GM19467 (cell line): ENCODE data around the gene IL11.

Experiments
- ATAC-seq: cut with Tn5 transposase; IDR thresholded peaks from one replicate; pipeline ENCODE4 v1.9.1; 2021; ENCODE audit warnings: mild to moderate bottlenecking, moderate library complexity; ENCODE audit not compliant: unreplicated experiment

Gene IL11

GRCh38 chr19:55373993-55374757 is 3.9 kb upstream of the IL11 start:
- ATAC-seq = no peak

GRCh38 chr19:55373306-55373992 is 3.2 kb upstream of the IL11 start:
- ATAC-seq = no peak

DNA sequence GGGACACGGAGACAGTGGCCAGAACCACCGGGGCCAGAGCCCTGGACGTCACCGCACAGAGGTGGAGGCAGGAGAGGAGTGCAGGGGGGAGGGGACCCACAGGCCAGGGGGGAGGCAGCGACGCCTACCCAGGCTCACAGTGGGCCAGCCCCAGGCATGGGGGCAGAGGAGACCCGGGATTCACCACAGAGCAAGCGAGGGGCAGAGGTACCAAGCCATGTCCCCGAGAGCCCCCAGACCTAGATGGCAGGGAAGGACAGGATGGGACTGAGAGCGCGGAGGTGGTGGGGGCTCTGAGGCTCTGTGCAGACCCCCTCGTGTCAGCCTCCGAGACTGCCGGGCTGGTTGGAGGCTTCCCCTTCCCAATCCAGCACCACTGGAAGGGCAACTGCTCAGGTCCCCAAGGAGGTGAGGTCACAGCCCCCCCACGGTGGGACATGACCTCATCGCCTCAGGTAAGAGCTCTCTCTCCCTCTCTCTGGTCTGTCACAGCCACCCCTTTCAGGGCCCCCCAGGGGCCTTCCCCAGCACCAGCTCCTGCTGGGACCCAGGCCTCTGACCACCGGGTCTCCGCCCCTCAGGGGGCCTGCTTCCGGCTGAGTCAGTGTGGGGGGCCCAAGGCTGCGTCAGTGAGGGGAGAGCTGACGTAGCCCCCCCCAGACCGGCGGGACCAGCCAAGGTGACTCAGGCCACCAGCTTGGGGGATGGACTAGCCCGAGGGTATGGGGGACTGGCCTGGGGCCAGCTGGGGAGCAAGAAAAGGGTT is 2.2 kb upstream of the IL11 start:
- no peak for ATAC-seq

DNA sequence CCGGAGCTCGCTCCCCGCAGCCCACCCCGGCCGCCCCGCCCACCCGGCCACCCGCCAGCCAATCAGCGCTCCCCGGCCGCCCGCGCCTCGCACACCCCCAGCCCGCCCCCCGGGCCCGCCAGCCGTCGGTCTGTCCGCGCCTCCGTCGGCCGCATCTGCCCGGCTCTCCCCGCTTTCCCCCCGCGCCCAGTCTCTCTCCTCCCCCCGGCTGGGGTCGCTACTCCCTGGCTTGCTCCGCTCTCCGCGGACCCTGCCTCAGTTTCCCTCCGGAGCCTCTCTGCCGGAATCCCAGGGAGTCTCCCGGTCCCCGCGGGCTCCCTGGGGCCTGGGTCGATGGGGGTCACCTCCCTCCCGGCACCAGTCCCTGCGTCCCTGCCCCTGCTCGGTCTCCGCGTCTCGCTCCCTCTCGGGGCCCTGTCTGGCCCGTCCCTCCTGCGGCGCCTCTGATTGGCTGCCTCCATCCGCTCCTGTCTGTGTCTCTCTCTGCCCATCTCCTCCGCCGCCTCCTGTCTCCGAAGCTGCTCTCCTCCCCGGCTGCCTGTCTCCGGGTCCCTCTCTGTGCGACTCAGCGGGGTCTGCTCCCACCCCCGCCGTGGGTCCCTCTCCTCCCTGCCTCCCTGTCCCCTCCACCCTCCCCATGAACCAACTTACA is 484 bp downstream of the IL11 start:
- ATAC-seq = no peak

- ATAC-seq = no peak
These were observed 1.3 kb downstream of the IL11 start for GRCh38 chr19:55368701-55369563.

GRCh38 chr19:55368106-55368505 is 2.2 kb downstream of the IL11 start:
- no peak for ATAC-seq

DNA sequence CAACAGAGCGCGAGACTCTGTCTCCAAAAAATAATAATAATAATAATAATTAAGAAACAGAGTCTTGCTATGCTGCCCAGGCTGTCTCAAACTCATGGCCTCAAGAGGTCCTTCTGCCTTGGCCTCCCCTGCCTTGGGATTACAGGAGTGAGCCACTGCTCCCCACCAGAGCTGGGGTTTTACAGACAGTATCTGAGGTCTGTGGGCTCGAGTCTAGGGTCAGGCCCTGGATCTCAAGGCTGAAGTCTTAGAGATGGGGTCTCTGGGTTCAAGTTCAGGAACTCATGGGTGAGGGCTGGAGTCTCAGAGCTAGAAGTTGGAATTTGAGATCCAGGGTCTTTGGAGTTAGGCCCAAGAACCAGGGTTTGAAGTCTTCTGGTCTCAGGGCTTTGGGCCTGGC is 3.5 kb downstream of the IL11 start:
- ATAC-seq = no peak

- ATAC-seq = no peak
These were observed 4.3 kb downstream of the IL11 start for GRCh38 chr19:55365964-55366363.

DNA sequence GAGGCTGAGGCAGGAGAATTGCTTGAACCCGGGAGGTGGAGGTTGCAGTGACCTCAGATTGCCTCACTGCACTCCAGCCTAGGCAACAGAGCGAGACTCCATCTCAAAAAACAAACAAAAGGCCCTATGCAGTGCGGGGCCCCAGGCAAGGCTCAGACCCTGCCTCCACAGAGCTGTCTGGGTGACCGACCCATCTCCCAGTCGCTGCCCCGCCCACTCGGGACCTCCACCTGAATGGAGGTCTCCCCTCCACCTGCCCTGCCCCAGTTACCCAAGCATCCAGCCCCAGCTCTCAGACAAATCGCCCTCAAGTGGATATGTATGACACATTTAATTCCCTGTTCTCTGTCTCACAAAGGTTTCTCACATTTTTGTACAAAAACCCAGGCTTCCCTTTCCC is 5.0 kb downstream of the IL11 start:
- ATAC-seq = no peak

- ATAC-seq = no peak
These were observed 7.1 kb downstream of the IL11 start, which contains the start of gene GARIN5B for GRCh38 chr19:55362990-55363716. TSS of gene GARIN5B (minus strand) at chr19:55363260. CDS start at chr19:55363066, 194 bp downstream.

DNA sequence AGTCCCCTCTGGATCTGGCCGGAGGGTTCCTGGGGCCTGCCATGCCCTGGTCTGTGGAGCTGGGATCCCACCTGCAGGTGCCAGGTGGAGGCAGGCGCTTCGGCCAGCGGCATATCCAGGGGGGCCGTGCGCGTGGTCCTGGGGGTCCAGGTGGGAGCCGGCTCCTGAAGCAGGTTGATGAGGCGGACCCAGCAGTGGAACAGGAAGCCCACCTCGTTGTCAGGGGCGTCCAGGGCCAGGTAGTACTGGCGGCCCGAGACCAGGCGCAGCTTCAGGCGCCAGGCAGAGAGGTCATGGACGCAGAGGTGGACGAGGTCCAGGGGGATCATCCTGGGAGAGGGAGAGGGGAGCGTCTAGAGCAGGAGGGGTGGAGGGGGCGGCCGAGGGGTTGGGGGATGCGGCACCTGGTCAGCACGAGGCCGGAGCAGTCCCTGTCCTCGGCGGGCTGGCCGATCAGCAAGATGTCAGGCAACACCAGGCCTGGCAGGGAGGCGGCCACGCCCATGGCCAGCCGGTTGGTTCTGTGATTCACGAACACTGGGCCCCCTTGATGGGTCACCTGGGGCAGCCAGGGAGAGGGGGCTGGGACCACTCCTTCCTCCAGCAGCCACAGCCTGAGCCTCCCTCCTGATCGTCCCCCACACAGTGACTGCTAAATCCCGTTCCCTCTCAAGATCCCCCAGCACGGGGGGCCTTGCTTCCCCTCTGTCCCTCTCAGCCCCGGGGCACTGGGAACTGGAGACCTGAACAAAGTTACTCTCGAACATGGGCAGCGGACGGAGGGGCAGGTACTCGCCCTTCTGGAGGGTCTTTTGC is 7.9 kb downstream of the IL11 start:
- no peak for ATAC-seq

DNA sequence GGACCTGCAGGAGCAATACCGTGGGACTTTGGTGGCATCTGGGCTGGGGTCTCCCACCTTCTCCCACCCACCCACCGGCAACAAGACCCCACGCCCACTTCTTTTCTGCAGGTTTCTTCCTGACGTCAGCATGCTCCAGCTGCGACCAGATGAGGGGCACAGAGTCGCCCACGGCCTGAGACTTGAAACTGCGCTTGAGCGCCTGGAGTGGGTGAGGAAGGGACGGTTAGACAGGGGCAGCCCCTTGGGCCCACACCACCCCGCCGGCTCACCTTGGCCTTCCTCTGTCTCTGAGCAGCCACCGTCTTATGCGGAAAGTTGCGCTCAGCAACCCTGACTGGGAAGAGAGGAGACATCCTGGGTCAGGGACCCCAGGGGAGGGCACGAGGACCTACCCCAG is 9.4 kb downstream of the IL11 start:
- ATAC-seq = no peak

DNA sequence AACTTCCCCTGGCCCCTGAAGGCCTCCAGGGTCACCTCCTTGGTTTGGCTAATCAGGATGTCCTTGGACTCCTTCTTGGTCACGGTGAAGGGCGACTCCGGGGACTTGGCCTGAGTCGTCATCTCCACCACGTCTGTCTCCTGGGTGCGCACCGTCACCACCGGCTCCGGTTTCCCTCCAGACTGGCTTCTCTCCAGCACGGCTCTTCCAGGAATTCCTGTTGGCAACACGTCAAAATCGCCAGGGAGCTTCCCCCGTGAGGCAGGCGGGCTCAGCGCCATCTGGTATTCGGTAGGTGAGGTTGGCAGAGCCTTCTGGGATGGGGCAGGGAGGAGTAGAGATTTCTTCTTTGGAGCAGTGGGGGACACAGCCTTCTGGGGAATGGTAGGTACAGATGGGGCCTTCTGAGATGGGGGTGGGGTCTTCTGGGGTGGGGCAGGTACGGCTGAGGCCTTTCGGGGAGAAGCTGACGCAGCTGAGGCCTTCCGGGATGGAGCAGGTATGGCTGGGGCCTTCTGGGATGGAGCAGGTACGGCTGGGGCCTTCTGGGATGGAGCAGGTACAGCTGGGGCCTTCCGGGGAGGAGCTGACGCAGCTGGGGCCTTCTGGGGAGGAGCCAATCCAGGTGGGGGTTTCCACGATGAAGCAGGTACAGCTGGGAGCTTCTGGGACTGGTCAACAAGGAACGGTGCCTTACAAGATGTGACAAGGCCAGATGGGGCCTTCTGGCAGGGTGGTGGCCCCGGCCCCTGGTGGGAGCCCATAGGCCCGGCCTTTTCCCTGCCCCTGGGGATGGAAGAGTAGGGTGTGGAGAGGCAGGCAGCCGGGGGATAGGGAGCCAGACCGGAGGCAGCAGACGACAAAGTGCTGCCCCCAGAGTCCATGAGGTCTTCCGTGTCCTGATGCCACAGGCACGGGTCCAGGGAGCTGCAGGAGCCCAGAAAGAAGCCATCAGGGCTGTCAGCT is 11.0 kb downstream of the IL11 start:
- no peak for ATAC-seq

GRCh38 chr19:55358493-55358892 is 11.8 kb downstream of the IL11 start:
- ATAC-seq = no peak

DNA sequence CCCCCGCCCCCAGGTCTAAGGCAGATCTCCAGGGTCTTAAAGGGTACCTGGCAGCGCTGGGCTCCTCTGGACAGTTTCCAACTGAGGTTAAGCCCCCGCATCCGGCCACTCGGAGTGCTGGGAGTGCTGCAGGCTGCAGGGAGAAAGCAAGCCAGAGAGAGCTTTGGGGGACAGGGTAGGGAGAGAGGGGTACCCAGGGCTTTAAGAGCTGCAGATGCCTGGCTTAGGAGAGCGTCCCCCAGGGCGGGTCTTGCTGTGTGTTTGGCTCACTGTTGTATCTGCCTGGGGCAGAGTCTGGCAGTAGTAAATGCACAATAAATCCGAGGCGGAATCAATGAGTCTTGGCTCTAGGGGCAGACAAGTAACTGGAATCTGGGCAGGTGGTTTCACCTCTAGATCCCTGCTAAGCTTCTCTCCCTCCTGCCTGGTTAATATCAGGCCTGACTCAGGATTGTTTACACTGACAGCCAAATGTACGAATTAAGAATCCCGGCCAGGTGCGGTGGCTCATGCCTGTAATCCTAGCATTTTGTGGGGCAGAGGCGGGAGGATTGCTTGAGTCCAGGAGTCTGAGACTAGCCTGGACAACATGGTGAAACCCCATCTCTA is 14.9 kb downstream of the IL11 start:
- ATAC-seq = no peak

GRCh38 chr19:55354698-55355212 is 15.5 kb downstream of the IL11 start, which contains the start of gene COX6B2:
TSS of gene COX6B2 (minus strand) at chr19:55354719. CDS start at chr19:55354521, 198 bp downstream.
- no peak for ATAC-seq
